NT2/D1 (cell line): ENCODE data around the gene RADIL.

Source experiments
- YY1 ChIP-seq: IDR thresholded peaks from 2 replicates; pipeline ENCODE4 v1.6.1; 2011; ENCODE audit not compliant: insufficient read length, insufficient read depth
- ZNF274 ChIP-seq: IDR thresholded peaks from 2 replicates; pipeline ENCODE4 v1.6.1; 2011; ENCODE audit warnings: mild to moderate bottlenecking, low read depth, low read length

DNA sequence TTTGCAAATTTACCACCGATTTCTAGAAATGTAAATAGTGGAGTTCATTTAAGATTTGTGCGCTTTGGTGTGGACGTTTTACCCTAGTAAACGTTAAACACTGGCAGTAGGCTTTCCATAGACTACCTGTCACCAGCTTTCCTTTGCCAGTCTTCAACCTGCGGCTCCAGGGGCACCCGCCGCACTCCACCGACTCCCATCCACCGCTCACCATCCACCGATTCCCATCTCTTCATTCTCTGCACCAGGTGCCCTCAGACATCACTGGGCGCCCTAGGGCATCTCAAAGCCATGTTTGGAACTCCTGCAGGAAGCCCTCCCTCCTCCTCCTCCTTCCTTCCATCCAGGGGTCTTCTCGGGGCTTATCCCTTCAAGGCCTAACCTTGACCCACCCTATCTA lies 109.5 kb downstream of the RADIL start:
- TF ChIP-seq ZNF274: no peak
- no peak for TF ChIP-seq YY1
